CD4-positive, alpha-beta T cell (primary cell): ENCODE results near the gene ZNF81. TPM values are rescaled to one million over a fixed set of nuclear protein-coding genes. Genes with fewer than 3 reads are reported as not detected.

Source experiments
- ATAC-seq: fragments of 200-7000 bp; cut with Tn5 transposase; one replicate; pipeline ENCODE4 v1.10.0; 2022; ENCODE audit warnings: mild to moderate bottlenecking; ENCODE audit not compliant: poor library complexity
- CTCF ChIA-PET: fragments of 350-600 bp; sonication (Branson Sonifier 250); formaldehyde crosslinking; loops from one replicate; lab custom pipeline; 2021; ENCODE audit warnings: antibody characterized with exemption, inconsistent platforms; lab: Charles Lee
- POLR2A ChIA-PET: fragments of 350-600 bp; sonication (Branson Sonifier 250); formaldehyde crosslinking; loops from one replicate; lab custom pipeline; 2021; ENCODE audit warnings: antibody characterized with exemption, inconsistent platforms; lab: Charles Lee
- DNase-seq, 14 experiments: peaks; one replicate each; pipeline ENCODE4 v3.0.0-alpha.2; 2013 to 2020; ENCODE audit warnings: mixed read lengths in 2 of 14
- H3K27ac ChIP-seq, 2 donors: one replicate each; pipeline versions ENCODE4 v1.5.1 to v1.7.0; 2013; ENCODE audit warnings: low read length in 2 of 2, low read depth in 1 of 2, mild to moderate bottlenecking in 1 of 2
- H3K27me3 ChIP-seq, 2 experiments: 1 replicate in 1 of 2; 2 replicates in 1 of 2; pipeline versions ENCODE4 v1.6.1 to v1.7.0; 2013; ENCODE audit warnings: low read length in 2 of 2, control low read depth in 1 of 2, mild to moderate bottlenecking in 1 of 2, moderate library complexity in 1 of 2; ENCODE audit not compliant: insufficient read depth in 2 of 2, control insufficient read depth in 1 of 2
- H3K36me3 ChIP-seq: one replicate; pipeline ENCODE4 v1.6.1; 2013; ENCODE audit warnings: low read length, control low read depth; ENCODE audit not compliant: insufficient read depth
- H3K4me1 ChIP-seq: one replicate; pipeline ENCODE4 v1.6.1; 2013; ENCODE audit warnings: low read length, control low read depth; ENCODE audit not compliant: insufficient read depth
- H3K4me3 ChIP-seq: one replicate; pipeline ENCODE4 v1.5.1; 2013; ENCODE audit warnings: mild to moderate bottlenecking, low read length, moderate library complexity
- H3K9me3 ChIP-seq, 2 experiments: 1 replicate in 1 of 2; 2 replicates in 1 of 2; pipeline versions ENCODE4 v1.6.1 to v1.7.0; 2013; ENCODE audit warnings: low read length in 2 of 2, mild to moderate bottlenecking in 2 of 2, control low read depth in 1 of 2, moderate library complexity in 1 of 2; ENCODE audit not compliant: control insufficient read depth in 1 of 2, insufficient read depth in 1 of 2
- H3K27ac Mint-ChIP-seq: one replicate; pipeline ENCODE4 v1.8.0; 2020; ENCODE audit warnings: mixed read lengths
- H3K27me3 Mint-ChIP-seq: one replicate; pipeline ENCODE4 v1.8.0; 2021; ENCODE audit warnings: mixed read lengths
- H3K36me3 Mint-ChIP-seq: one replicate; pipeline ENCODE4 v1.8.0; 2021; ENCODE audit warnings: low read depth, mixed read lengths
- H3K4me1 Mint-ChIP-seq: one replicate; pipeline ENCODE4 v1.8.0; 2021; ENCODE audit warnings: low read depth, mixed read lengths
- H3K4me3 Mint-ChIP-seq: one replicate; pipeline ENCODE4 v1.8.0; 2020; ENCODE audit warnings: mild to moderate bottlenecking, mixed read lengths
- H3K9me3 Mint-ChIP-seq: one replicate; pipeline ENCODE4 v1.8.0; 2020; ENCODE audit warnings: mixed read lengths
- intact Hi-C, 2 experiments: fragments of 100-400 bp; cut with DNase I in 1 of 2; cut with micrococcal nuclease in 1 of 2; formaldehyde crosslinking; loops; one replicate each; pipeline versions ENCODE4 v1.15.1 to v1.9.0; 2023 to 2025; cut with DNase I, micrococcal nuclease
- polyA plus RNA-seq, 2 donors: library from polyadenylated mRNA; unstranded; fragments of 120-200 nt; gene quantifications; one replicate each; pipeline ENCODE4 v1.2.1, GENCODE V29; 2013
- total RNA-seq, 174 experiments: library from RNA in 2 of 174; stranded (reverse) in 2 of 174; gene quantifications; one replicate each; pipeline ENCODE4 v1.2.3 and lab custom pipeline; 2021 to 2026
- TF ChIP-seq, protein P1 (sequence below): fragments of 200-600 bp; IDR thresholded peaks from one replicate; pipeline ENCODE4 v1.8.0; 2022; ENCODE audit warnings: antibody characterized with exemption, mild to moderate bottlenecking

ZNF81 gene
- total RNA-seq (1 to 10 TPM; 5.1 to 5.7 TPM), total RNA-seq (lab: John Stamatoyannopoulos, UW) (7.7 to 47.8 (median 17.1) reads per million in 172 experiments)
- polyA plus RNA-seq (2013, experiment 1 of 2) = 4.4 TPM
- 5.8 TPM for polyA plus RNA-seq (2013, experiment 2 of 2)

DNA sequence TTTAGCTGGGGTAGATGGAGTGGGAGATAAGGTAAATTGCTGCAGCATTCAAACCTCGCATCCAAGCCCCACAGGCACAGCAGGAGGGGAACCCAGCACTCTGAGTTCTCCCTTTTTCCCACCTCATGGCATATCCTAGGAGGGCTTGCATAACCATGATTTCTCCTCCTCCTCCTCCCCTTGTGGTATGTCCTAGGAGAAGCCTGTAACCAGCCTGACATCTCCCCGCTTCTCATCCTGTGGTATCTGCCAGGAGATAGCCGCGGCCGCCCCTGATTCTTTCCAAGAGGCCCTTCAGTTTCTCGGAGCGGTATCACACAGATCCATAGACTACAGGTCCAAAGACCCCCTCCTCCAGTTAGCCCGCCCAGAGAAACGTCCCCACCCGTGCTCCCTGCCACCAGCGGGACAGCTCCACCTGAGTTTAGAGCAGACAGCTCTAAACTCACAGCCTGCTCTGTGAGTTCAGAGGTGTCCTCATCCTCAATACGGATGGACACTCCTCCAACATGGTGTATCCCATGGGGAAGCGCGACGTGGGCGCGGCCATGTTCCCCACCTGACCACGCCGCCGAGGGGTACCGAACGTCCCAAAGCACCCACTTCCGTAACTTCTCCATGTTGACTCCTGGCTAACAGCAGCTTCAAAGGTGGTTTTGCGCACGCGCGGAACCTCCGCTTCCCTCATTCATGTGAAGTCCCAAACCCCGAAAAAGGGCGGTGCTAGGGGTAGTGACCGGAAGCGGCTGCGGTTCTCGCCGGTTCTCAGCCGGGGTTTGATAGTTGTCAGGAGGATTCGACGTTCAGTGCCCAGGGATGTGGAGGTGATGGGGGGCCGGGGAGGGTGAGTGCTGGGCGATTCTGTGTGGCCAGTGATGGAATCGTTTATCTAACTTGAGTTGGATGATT lies at the start of gene ZNF81:
Gene ZNF81, plus strand, starts transcription at position 739 of the 909 bp plus-strand sequence. CDS start 9,366 bp downstream, outside the sequence.
- H3K27ac Mint-ChIP-seq = peak within 1 kb of the TSS; percentile 97
- H3K4me3 Mint-ChIP-seq = peak within 1 kb of the TSS; percentile 99
- POLR2A ChIA-PET = interaction anchor here (0.8 to 1.4 kb wide), 3 partner anchors 185 to 738 kb away, joined by 3 to 9 read pairs (median 3); partner anchors contain the start of gene RBM3
- CTCF ChIA-PET = interaction anchor here (0.9 kb wide), 1 partner anchor 189 kb away, joined by 3 read pairs; no protein-coding TSS in a partner anchor
- no peaks in the 10 kb centered on the region for H3K27me3 ChIP-seq
- peak; percentile 96 for ATAC-seq
- intact Hi-C loops = loop anchor here (1.0 to 10.0 kb wide), 4 partner anchors 178 to 1396 kb away; partner anchors contain the start of genes ARAF (in 1 of the 2), CACNA1F (in 1 of the 2), ELK1 (in 1 of the 2) and UXT (in 1 of the 2)
- H3K36me3 ChIP-seq = no peaks in the 10 kb centered on the region
- no peaks in the 10 kb centered on the region for H3K27me3 Mint-ChIP-seq
- H3K9me3 Mint-ChIP-seq = no peaks in the 10 kb centered on the region
- TF ChIP-seq, protein P1, sequence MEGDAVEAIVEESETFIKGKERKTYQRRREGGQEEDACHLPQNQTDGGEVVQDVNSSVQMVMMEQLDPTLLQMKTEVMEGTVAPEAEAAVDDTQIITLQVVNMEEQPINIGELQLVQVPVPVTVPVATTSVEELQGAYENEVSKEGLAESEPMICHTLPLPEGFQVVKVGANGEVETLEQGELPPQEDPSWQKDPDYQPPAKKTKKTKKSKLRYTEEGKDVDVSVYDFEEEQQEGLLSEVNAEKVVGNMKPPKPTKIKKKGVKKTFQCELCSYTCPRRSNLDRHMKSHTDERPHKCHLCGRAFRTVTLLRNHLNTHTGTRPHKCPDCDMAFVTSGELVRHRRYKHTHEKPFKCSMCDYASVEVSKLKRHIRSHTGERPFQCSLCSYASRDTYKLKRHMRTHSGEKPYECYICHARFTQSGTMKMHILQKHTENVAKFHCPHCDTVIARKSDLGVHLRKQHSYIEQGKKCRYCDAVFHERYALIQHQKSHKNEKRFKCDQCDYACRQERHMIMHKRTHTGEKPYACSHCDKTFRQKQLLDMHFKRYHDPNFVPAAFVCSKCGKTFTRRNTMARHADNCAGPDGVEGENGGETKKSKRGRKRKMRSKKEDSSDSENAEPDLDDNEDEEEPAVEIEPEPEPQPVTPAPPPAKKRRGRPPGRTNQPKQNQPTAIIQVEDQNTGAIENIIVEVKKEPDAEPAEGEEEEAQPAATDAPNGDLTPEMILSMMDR = no peak
- peak; percentile 80 to 95 (median 88) for DNase-seq
- H3K4me1 Mint-ChIP-seq = peaks cover 37% of the 10 kb centered on the region
- peak within 1 kb of the TSS; percentile 22 to 52 for H3K27ac ChIP-seq
- peak within 1 kb of the TSS; percentile 77 for H3K4me3 ChIP-seq
- peaks cover 9% of the 10 kb centered on the region for H3K36me3 Mint-ChIP-seq
- no peaks in the 10 kb centered on the region for H3K9me3 ChIP-seq
- H3K4me1 ChIP-seq = peaks cover 10% of the 10 kb centered on the region

DNA sequence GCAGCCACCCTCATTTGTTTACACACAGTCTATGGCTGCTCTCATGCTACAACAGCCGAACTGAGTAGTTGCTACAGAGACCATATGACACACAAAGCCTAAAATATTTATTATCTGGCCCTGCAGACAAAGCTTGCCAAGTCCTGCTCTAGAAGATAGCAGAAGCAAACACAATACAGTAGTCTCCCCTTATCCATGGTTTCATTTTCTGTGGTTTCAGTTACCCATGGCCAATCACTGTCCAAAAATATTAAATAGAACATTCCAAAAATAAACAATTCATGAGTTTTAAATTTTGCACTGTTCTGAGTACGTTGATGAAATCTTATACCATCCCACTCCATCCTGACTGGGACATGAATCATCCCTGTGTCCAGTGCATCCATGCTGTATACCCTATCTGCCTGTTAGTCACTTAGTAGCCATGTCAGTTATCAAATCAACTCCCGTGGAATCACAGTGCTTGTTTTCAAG lies 40.2 kb upstream of the ZNF81 start:
- H3K4me1 ChIP-seq = no peaks in the 10 kb centered on the region
- no peaks in the 10 kb centered on the region for H3K9me3 ChIP-seq
- no peak overlapping the region for H3K27ac ChIP-seq
- ATAC-seq (no peak), DNase-seq (no peak)
- no peaks in the 10 kb centered on the region for H3K36me3 ChIP-seq
- CTCF ChIA-PET = no interaction called here
- no peaks in the 10 kb centered on the region for H3K27me3 Mint-ChIP-seq
- POLR2A ChIA-PET = no interaction called here
- no peak overlapping the region for H3K4me3 ChIP-seq
- H3K36me3 Mint-ChIP-seq = no peaks in the 10 kb centered on the region
- no peaks in the 10 kb centered on the region for H3K4me1 Mint-ChIP-seq
- TF ChIP-seq, protein P1 = no peak
- intact Hi-C loops = no loop called here
- H3K27me3 ChIP-seq = no peaks in the 10 kb centered on the region
- no peak overlapping the region for H3K27ac Mint-ChIP-seq
- no peak overlapping the region for H3K4me3 Mint-ChIP-seq
- H3K9me3 Mint-ChIP-seq = no peaks in the 10 kb centered on the region

DNA sequence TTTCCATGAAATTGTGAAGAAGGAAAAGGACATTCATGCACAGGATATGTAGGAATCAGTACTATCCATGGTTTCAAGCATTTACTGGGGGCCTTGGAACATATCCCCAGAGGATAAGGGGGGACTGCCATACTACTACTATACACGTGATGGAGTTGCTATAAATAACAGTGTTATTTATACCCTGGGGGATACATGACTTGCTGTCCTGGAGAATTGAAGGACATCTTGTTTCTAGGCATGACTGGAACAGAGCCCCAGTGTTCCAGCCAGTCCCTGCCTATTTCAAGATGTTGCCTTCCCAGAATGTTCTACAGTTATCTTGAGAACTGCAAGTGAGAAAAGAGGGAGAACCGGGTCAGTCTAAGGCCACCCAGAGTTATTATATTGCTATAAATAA lies 39.6 kb upstream of the ZNF81 start:
- H3K4me3 Mint-ChIP-seq = no peak overlapping the region
- no peaks in the 10 kb centered on the region for H3K9me3 Mint-ChIP-seq
- intact Hi-C loops = no loop called here

More for the DNA sequence above, 39.6 kb upstream of the ZNF81 start:
- ATAC-seq = no peak
- Histone ChIP-seq H3K9me3 (no peaks in the 10 kb centered on the region), H3K27me3 (no peaks in the 10 kb centered on the region), H3K36me3 (no peaks in the 10 kb centered on the region), H3K4me1 (no peaks in the 10 kb centered on the region), H3K27ac (no peak overlapping the region), H3K4me3 (no peak overlapping the region)
- TF ChIP-seq, protein P1 = no peak
- Mint-ChIP-seq H3K36me3 (no peaks in the 10 kb centered on the region), H3K27ac (no peak overlapping the region), H3K4me1 (no peaks in the 10 kb centered on the region), H3K27me3 (no peaks in the 10 kb centered on the region)
- no peak for DNase-seq
- POLR2A ChIA-PET = no interaction called here
- CTCF ChIA-PET = no interaction called here
